ENCODE results near the gene BTBD6. TPM values are rescaled to one million over a fixed set of nuclear protein-coding genes. Genes with fewer than 3 reads are reported as not detected.

The BTBD6 gene
- total RNA-seq, 1 experiment from 2014 or later: 58.9 TPM

- H3K4me1 ChIP-seq (ENCODE audit: low read length): no peaks in the 10 kb centered on the region
- no peak overlapping the region for H2AFZ ChIP-seq (ENCODE audit: low read length)
- H3K4me3 ChIP-seq (ENCODE audit: low read length): no peak overlapping the region
- H3K9ac ChIP-seq (ENCODE audit: low read length): no peak overlapping the region
- H3K9me2 ChIP-seq (replicated peaks; ENCODE audit: insufficient read depth, low read length): no peaks in the 10 kb centered on the region
- H4K20me1 ChIP-seq (ENCODE audit: insufficient read depth, low read depth, low read length): peaks cover 24% of the 10 kb centered on the region; the same call in 1 of the 2 replicates
- H3K4me2 ChIP-seq (ENCODE audit: low read depth, low read length, poor library complexity, severe bottlenecking): no peak overlapping the region
- no peaks in the 10 kb centered on the region for H3K36me3 ChIP-seq (ENCODE audit: insufficient read depth, low read length)
- H3K27me3 ChIP-seq (ENCODE audit: low read length): no peaks in the 10 kb centered on the region
- no peak overlapping the region for H3K27ac ChIP-seq (ENCODE audit: low read length)
- DNase-seq: no peak
- no peaks in the 10 kb centered on the region for H3K79me2 ChIP-seq (ENCODE audit: low read length)
- H3K9me3 ChIP-seq (ENCODE audit: low read length): no peaks in the 10 kb centered on the region
Measured at GRCh38 chr14:105207996-105208737, 40.2 kb upstream of the BTBD6 start.

GRCh38 chr14:105208738-105209075 is 39.6 kb upstream of the BTBD6 start:
- no peaks in the 10 kb centered on the region for H3K79me2 ChIP-seq (ENCODE audit: low read length)
- no peaks in the 10 kb centered on the region for H3K9me2 ChIP-seq (replicated peaks; ENCODE audit: insufficient read depth, low read length)
- H3K27ac ChIP-seq (ENCODE audit: low read length): no peak overlapping the region
- H3K36me3 ChIP-seq (ENCODE audit: insufficient read depth, low read length): no peaks in the 10 kb centered on the region
- H3K9ac ChIP-seq (ENCODE audit: low read length): no peak overlapping the region
- H3K4me2 ChIP-seq (ENCODE audit: low read depth, low read length, poor library complexity, severe bottlenecking): no peak overlapping the region
- H4K20me1 ChIP-seq (ENCODE audit: insufficient read depth, low read depth, low read length): peaks cover 23% of the 10 kb centered on the region; the same call in 1 of the 2 replicates
- no peaks in the 10 kb centered on the region for H3K27me3 ChIP-seq (ENCODE audit: low read length)
- H3K4me1 ChIP-seq (ENCODE audit: low read length): no peaks in the 10 kb centered on the region
- no peak for DNase-seq
- no peak overlapping the region for H2AFZ ChIP-seq (ENCODE audit: low read length)
- no peaks in the 10 kb centered on the region for H3K9me3 ChIP-seq (ENCODE audit: low read length)
- no peak overlapping the region for H3K4me3 ChIP-seq (ENCODE audit: low read length)

- H3K36me3 ChIP-seq (ENCODE audit: insufficient read depth, low read length): no peaks in the 10 kb centered on the region
- no peak for DNase-seq
- H3K9me2 ChIP-seq (replicated peaks; ENCODE audit: insufficient read depth, low read length): no peaks in the 10 kb centered on the region
- no peak overlapping the region for H3K4me3 ChIP-seq (ENCODE audit: low read length)
- H4K20me1 ChIP-seq (ENCODE audit: insufficient read depth, low read depth, low read length): peaks cover 19% of the 10 kb centered on the region; the same call in 1 of the 2 replicates
- no peaks in the 10 kb centered on the region for H3K27me3 ChIP-seq (ENCODE audit: low read length)
- H3K4me1 ChIP-seq (ENCODE audit: low read length): no peaks in the 10 kb centered on the region
- no peaks in the 10 kb centered on the region for H3K9me3 ChIP-seq (ENCODE audit: low read length)
- H3K27ac ChIP-seq (ENCODE audit: low read length): no peak overlapping the region
- no peak overlapping the region for H3K9ac ChIP-seq (ENCODE audit: low read length)
- no peaks in the 10 kb centered on the region for H3K79me2 ChIP-seq (ENCODE audit: low read length)
- no peak overlapping the region for H3K4me2 ChIP-seq (ENCODE audit: low read depth, low read length, poor library complexity, severe bottlenecking)
- no peak overlapping the region for H2AFZ ChIP-seq (ENCODE audit: low read length)
Measured at GRCh38 chr14:105209091-105209490, 39.2 kb upstream of the BTBD6 start.

- no peak overlapping the region for H3K4me3 ChIP-seq (ENCODE audit: low read length)
- no peak overlapping the region for H3K27ac ChIP-seq (ENCODE audit: low read length)
- H3K9me2 ChIP-seq (replicated peaks; ENCODE audit: insufficient read depth, low read length): no peaks in the 10 kb centered on the region
- DNase-seq: no peak
- no peak overlapping the region for H3K9ac ChIP-seq (ENCODE audit: low read length)
- H3K9me3 ChIP-seq (ENCODE audit: low read length): no peaks in the 10 kb centered on the region
- no peaks in the 10 kb centered on the region for H3K36me3 ChIP-seq (ENCODE audit: insufficient read depth, low read length)
- H2AFZ ChIP-seq (ENCODE audit: low read length): no peak overlapping the region
- peaks cover 16% of the 10 kb centered on the region; the same call in 1 of the 2 replicates for H4K20me1 ChIP-seq (ENCODE audit: insufficient read depth, low read depth, low read length)
- H3K4me2 ChIP-seq (ENCODE audit: low read depth, low read length, poor library complexity, severe bottlenecking): no peak overlapping the region
- H3K4me1 ChIP-seq (ENCODE audit: low read length): no peaks in the 10 kb centered on the region
- H3K79me2 ChIP-seq (ENCODE audit: low read length): no peaks in the 10 kb centered on the region
- no peaks in the 10 kb centered on the region for H3K27me3 ChIP-seq (ENCODE audit: low read length)
Measured at GRCh38 chr14:105209646-105210045, 38.7 kb upstream of the BTBD6 start.

GRCh38 chr14:105210266-105211025 is 37.9 kb upstream of the BTBD6 start:
- peaks cover 10% of the 10 kb centered on the region; the same call in 1 of the 2 replicates for H4K20me1 ChIP-seq (ENCODE audit: insufficient read depth, low read depth, low read length)
- no peaks in the 10 kb centered on the region for H3K36me3 ChIP-seq (ENCODE audit: insufficient read depth, low read length)
- no peak overlapping the region for H3K9ac ChIP-seq (ENCODE audit: low read length)
- H3K4me1 ChIP-seq (ENCODE audit: low read length): no peaks in the 10 kb centered on the region
- no peaks in the 10 kb centered on the region for H3K79me2 ChIP-seq (ENCODE audit: low read length)
- H3K27ac ChIP-seq (ENCODE audit: low read length): no peak overlapping the region
- H3K27me3 ChIP-seq (ENCODE audit: low read length): no peaks in the 10 kb centered on the region
- no peak for DNase-seq
- H3K9me2 ChIP-seq (replicated peaks; ENCODE audit: insufficient read depth, low read length): no peaks in the 10 kb centered on the region
- H2AFZ ChIP-seq (ENCODE audit: low read length): no peak overlapping the region
- H3K4me2 ChIP-seq (ENCODE audit: low read depth, low read length, poor library complexity, severe bottlenecking): no peak overlapping the region
- no peaks in the 10 kb centered on the region for H3K9me3 ChIP-seq (ENCODE audit: low read length)
- no peak overlapping the region for H3K4me3 ChIP-seq (ENCODE audit: low read length)

GRCh38 chr14:105211086-105211757 is 37.1 kb upstream of the BTBD6 start:
- Histone ChIP-seq H3K9ac (ENCODE audit: low read length) (no peak overlapping the region), H3K4me1 (ENCODE audit: low read length) (no peaks in the 10 kb centered on the region), H3K4me3 (ENCODE audit: low read length) (no peak overlapping the region), H4K20me1 (ENCODE audit: insufficient read depth, low read depth, low read length) (0 out of 2 replicates have a peak, but pooled peaks cover 4% of the 10 kb centered on the region), H3K4me2 (ENCODE audit: low read depth, low read length, poor library complexity, severe bottlenecking) (no peak overlapping the region), H3K27ac (ENCODE audit: low read length) (no peak overlapping the region), H2AFZ (ENCODE audit: low read length) (no peak overlapping the region), H3K9me3 (ENCODE audit: low read length) (no peaks in the 10 kb centered on the region), H3K79me2 (ENCODE audit: low read length) (no peaks in the 10 kb centered on the region), H3K9me2 (replicated peaks; ENCODE audit: insufficient read depth, low read length) (no peaks in the 10 kb centered on the region), H3K27me3 (ENCODE audit: low read length) (no peaks in the 10 kb centered on the region), H3K36me3 (ENCODE audit: insufficient read depth, low read length) (no peaks in the 10 kb centered on the region)
- no peak for DNase-seq

- H3K4me2 ChIP-seq (ENCODE audit: low read depth, low read length, poor library complexity, severe bottlenecking): no peak overlapping the region
- H3K36me3 ChIP-seq (ENCODE audit: insufficient read depth, low read length): no peaks in the 10 kb centered on the region
- no peaks in the 10 kb centered on the region for H3K27me3 ChIP-seq (ENCODE audit: low read length)
- no peak overlapping the region for H3K4me3 ChIP-seq (ENCODE audit: low read length)
- H3K9me3 ChIP-seq (ENCODE audit: low read length): no peaks in the 10 kb centered on the region
- no peak overlapping the region for H3K27ac ChIP-seq (ENCODE audit: low read length)
- no peaks in the 10 kb centered on the region for H3K4me1 ChIP-seq (ENCODE audit: low read length)
- no peak overlapping the region for H2AFZ ChIP-seq (ENCODE audit: low read length)
- H3K9me2 ChIP-seq (replicated peaks; ENCODE audit: insufficient read depth, low read length): no peaks in the 10 kb centered on the region
- no peak overlapping the region for H3K9ac ChIP-seq (ENCODE audit: low read length)
- no peak for DNase-seq
- 0 out of 2 replicates have a peak, but pooled peaks cover 4% of the 10 kb centered on the region for H4K20me1 ChIP-seq (ENCODE audit: insufficient read depth, low read depth, low read length)
- H3K79me2 ChIP-seq (ENCODE audit: low read length): no peaks in the 10 kb centered on the region
Measured at GRCh38 chr14:105211758-105212089, 36.6 kb upstream of the BTBD6 start.
